ENCODE results near the gene PRPF40B. TPM values are rescaled to one million over a fixed set of nuclear protein-coding genes. Genes with fewer than 3 reads are reported as not detected.

PRPF40B gene
- total RNA-seq, 1 experiment from 2014 or later, result 33.3 TPM

DNA sequence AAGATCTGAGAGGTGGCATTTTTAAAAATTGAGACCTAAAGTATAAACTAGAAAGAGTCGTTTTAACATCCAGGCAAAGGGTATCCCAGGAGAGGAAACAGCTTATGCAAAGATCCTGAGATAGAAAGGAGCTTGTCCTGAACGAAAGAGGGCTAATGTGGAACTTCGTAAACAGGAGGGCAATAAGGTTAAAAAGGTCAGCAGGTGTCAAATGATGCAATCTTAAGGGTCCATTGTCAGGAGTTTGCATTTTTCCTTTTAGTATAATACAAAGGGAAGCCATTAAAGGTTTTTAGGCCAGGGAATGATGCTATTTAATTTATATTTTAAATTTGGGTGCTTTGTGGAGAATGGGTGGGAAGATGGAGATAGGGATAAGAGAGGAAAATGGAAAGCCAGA is 69.5 kb downstream of the PRPF40B start:
- ChIA-PET CTCF (no interaction called here), POLR2A (interaction anchor here (0.6 kb wide), 1 partner anchor 48 kb away, joined by 7 read pairs; no protein-coding TSS in a partner anchor)
- no TSS peak for BruUV-seq (replicated peaks)
- Histone ChIP-seq H3K36me3 (ENCODE audit: control insufficient read depth, insufficient read depth, low read length) (no peaks in the 10 kb centered on the region), H3K27me3 (replicated peaks; ENCODE audit: control insufficient read depth, insufficient read depth, low read length) (no peaks in the 10 kb centered on the region), H3K4me3 (ENCODE audit: low read depth, low read length) (no peak overlapping the region), H3K9me3 (no peaks in the 10 kb centered on the region), H3K4me1 (no peaks in the 10 kb centered on the region)
- H3K27me3 Mint-ChIP-seq (ENCODE audit: insufficient read depth, unreplicated experiment), result no peaks in the 10 kb centered on the region
- no peak overlapping the region for H3K27ac Mint-ChIP-seq (ENCODE audit: unreplicated experiment)
- no peaks in the 10 kb centered on the region for H3K36me3 Mint-ChIP-seq (ENCODE audit: insufficient read depth, unreplicated experiment)
- TF ChIP-seq, protein P1, sequence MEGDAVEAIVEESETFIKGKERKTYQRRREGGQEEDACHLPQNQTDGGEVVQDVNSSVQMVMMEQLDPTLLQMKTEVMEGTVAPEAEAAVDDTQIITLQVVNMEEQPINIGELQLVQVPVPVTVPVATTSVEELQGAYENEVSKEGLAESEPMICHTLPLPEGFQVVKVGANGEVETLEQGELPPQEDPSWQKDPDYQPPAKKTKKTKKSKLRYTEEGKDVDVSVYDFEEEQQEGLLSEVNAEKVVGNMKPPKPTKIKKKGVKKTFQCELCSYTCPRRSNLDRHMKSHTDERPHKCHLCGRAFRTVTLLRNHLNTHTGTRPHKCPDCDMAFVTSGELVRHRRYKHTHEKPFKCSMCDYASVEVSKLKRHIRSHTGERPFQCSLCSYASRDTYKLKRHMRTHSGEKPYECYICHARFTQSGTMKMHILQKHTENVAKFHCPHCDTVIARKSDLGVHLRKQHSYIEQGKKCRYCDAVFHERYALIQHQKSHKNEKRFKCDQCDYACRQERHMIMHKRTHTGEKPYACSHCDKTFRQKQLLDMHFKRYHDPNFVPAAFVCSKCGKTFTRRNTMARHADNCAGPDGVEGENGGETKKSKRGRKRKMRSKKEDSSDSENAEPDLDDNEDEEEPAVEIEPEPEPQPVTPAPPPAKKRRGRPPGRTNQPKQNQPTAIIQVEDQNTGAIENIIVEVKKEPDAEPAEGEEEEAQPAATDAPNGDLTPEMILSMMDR (IDR thresholded peaks at IDR 0.05; ENCODE audit: insufficient read depth in 1 of 2, low read depth in 1 of 2, low read length in 1 of 2, severe bottlenecking in 1 of 2, unreplicated experiment in 1 of 2), result no peak
- no peaks in the 10 kb centered on the region for H3K9me3 Mint-ChIP-seq (ENCODE audit: unreplicated experiment)
- DNase-seq, result no peak
- intact Hi-C loops (cut with micrococcal nuclease; ENCODE audit: unreplicated experiment), result no loop called here
- H3K4me1 Mint-ChIP-seq (ENCODE audit: low read depth, unreplicated experiment), result peaks cover 6% of the 10 kb centered on the region
- H3K4me3 Mint-ChIP-seq (ENCODE audit: unreplicated experiment), result no peak overlapping the region

GRCh38 chr12:49693931-49694444 is 70.6 kb downstream of the PRPF40B start:
- ChIA-PET POLR2A (no interaction called here), CTCF (no interaction called here)
- no TSS peak for BruUV-seq (replicated peaks)
- H3K9me3 Mint-ChIP-seq (ENCODE audit: unreplicated experiment), result no peaks in the 10 kb centered on the region
- DNase-seq, result no peak
- H3K4me1 Mint-ChIP-seq (ENCODE audit: low read depth, unreplicated experiment), result peaks cover 13% of the 10 kb centered on the region
- intact Hi-C loops (cut with micrococcal nuclease; ENCODE audit: unreplicated experiment), result no loop called here
- TF ChIP-seq, protein P1 (IDR thresholded peaks at IDR 0.05; ENCODE audit: insufficient read depth in 1 of 2, low read depth in 1 of 2, low read length in 1 of 2, severe bottlenecking in 1 of 2, unreplicated experiment in 1 of 2), result no peak
- H3K27ac Mint-ChIP-seq (ENCODE audit: unreplicated experiment), result no peak overlapping the region
- no peak overlapping the region for H3K4me3 ChIP-seq (ENCODE audit: low read depth, low read length)
- no peaks in the 10 kb centered on the region for H3K36me3 ChIP-seq (ENCODE audit: control insufficient read depth, insufficient read depth, low read length)
- H3K27me3 ChIP-seq (replicated peaks; ENCODE audit: control insufficient read depth, insufficient read depth, low read length), result no peaks in the 10 kb centered on the region
- H3K27me3 Mint-ChIP-seq (ENCODE audit: insufficient read depth, unreplicated experiment), result no peaks in the 10 kb centered on the region
- H3K9me3 ChIP-seq, result no peaks in the 10 kb centered on the region
- no peak overlapping the region for H3K4me3 Mint-ChIP-seq (ENCODE audit: unreplicated experiment)
- H3K36me3 Mint-ChIP-seq (ENCODE audit: insufficient read depth, unreplicated experiment), result no peaks in the 10 kb centered on the region
- H3K4me1 ChIP-seq, result no peaks in the 10 kb centered on the region

Other genes with a start within 250 kb of the PRPF40B start
- 0.16 and 0.27 TPM in 2 replicates for gene KCNH3, start 84.5 kb upstream of the PRPF40B start, total RNA-seq (2022)
- 115 and 122 TPM in 2 replicates for gene MCRS1, start 55.4 kb upstream of the PRPF40B start, total RNA-seq (2022)
- gene FAM186B, start 17.9 kb upstream of the PRPF40B start, total RNA-seq (2022), result 1.4 and 2.2 TPM in 2 replicates
- gene FMNL3, start 83.8 kb downstream of the PRPF40B start, total RNA-seq (2022), result 9.2 and 10.7 TPM in 2 replicates
- gene TMBIM6, start 118.0 kb downstream of the PRPF40B start, total RNA-seq (2022), result 826 and 867 TPM in 2 replicates
- 17.8 and 19.5 TPM in 2 replicates for gene NCKAP5L, start 204.9 kb downstream of the PRPF40B start, total RNA-seq (2022)
- gene BCDIN3D, start 219.5 kb downstream of the PRPF40B start, total RNA-seq (2022), result 5.7 and 6.6 TPM in 2 replicates